GM21737 (cell line): Measurements from ENCODE around the gene OSCP1.

Experiments
- ATAC-seq: cut with Tn5 transposase; IDR thresholded peaks from one replicate; pipeline ENCODE4 v1.9.1; 2021; ENCODE audit warnings: mild to moderate bottlenecking, moderate library complexity; ENCODE audit not compliant: unreplicated experiment

The OSCP1 gene

DNA sequence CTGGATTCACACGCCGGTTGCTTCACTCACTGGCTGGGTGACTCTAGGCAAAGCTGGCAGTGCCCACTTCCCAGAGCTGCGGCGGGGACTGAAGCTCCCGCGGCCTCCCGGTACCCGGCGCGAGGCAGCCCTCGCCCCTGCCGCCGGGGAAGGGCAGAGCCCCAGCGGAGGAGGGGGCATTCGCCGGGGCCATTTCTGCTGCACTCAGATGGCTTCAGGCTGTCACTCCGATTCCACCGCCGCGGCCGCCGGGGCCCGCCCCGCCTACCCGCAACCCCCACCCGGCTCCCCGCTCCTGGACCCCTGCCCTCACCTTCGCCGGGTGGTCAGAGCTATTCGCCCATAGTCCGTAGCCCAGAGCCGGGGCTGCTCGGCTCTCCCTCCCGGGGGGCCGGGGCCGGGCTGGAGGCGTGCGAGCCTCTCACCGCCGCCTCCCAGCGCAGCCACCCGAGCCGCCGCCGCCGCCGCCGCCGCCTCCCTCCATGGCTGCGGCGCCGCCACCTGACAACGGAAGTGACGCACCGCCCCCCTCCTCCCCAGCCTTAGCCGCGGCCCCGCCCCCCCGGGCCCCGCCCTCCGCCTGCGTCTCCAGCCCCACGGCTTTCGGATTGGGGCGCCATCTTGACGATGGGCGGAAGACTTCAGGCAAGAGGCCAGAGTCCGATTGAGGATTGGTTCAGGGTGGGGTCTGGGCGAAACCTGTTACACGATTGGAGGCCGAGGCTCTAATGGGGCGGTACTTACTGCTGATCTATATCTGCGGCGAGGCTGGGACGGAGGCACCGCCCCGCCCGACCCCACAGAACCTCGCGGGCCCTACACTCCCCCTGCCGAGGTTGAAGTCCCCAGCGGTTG lies 64.6 kb downstream of the OSCP1 start, which contains the start of gene STK40:
STK40 (minus strand) TSS at position 515 of the 855 bp plus-strand sequence. CDS start 24,592 bp downstream, outside the sequence.
- ATAC-seq, result peak; percentile 80

- no peak for ATAC-seq
These were observed 65.5 kb downstream of the OSCP1 start for GRCh38 chr1:36384542-36385409.

DNA sequence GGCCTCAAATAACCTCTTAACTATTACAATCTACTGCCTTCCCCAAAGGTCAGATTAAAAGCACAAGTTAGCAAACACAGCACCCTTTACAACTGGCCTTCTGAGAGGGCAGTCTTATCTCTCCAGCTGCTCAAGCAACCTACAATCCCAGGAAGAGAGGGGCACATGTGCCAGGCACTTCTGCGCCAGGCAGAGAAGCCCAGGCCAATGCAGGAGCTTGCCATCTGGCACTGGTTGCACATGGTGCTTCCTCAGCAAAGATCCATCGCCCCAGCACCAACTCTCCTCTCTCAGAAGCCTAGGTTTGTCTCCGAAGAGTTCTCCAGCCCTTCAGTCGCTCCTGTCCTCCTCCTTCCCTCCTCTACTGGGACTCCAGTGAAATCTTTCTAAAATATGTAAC lies 67.0 kb downstream of the OSCP1 start:
- no peak for ATAC-seq

GRCh38 chr1:36382669-36383068 lies 67.6 kb downstream of the OSCP1 start:
- no peak for ATAC-seq

- no peak for ATAC-seq
These were observed 68.0 kb downstream of the OSCP1 start for GRCh38 chr1:36382231-36382630.

DNA sequence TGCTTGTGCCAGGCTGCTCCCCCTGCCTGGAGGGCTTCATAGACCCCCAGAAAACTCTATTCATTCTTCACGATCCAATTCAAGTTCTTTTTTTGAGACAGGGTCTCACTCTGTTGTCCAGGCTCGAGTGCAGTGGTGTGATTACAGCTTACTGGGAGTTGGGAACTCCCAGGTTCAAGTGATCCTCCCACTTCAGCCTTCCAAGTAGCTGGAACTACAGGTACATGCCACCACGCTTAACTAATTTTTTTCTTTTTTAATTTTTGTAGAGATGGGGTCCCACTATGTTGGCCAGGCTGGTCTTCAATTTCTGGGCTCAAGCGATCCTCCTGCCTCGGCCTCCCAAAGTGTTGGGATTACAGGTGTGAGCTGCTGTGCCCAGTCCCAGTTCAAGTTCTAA lies 68.8 kb downstream of the OSCP1 start:
- no peak for ATAC-seq

DNA sequence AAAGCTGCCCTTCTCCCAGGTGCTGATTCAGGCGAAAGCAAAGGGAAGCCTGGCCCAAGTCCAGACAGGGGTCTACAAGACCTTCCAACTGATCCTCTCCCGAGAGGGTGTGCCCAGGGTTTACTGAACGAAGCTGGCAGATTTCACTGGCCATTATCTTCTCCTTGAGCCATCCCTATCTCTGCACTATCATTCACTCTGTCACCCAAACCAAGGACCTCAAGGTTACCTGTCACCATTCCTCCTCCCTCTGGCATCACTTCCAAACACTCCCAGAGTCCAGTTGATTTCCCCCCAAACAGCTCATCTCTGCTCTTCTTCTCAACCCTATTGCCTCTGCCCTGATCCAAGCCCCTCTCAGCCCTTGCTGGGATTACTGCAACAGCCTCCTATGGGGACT lies 69.5 kb downstream of the OSCP1 start:
- ATAC-seq, result no peak

DNA sequence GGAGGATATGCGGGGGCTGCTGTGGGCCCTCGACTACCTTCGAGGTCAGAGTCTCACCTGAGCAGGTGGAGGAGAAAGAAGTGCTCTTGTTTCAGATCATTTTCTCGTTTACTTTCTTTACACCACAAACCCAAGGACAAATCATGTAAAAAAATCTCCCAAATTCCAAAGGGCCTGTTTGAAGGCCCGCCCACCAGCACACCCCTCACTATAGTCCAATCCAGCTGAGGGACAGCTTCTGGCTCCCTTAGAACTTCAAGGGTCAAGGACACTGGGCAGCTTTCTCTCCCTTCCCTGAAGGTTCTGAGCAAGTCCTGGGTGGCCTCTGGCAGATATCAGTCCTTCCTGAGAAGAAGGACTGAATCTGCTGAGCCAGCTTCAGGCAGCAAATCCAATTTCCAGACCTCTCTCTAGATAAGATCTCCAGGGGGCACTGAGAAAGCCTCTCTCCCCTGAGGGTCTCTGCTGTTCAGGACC lies 70.1 kb downstream of the OSCP1 start:
- ATAC-seq, result no peak

GRCh38 chr1:36377791-36378492 lies 72.3 kb downstream of the OSCP1 start:
- ATAC-seq, result no peak

GRCh38 chr1:36372617-36373016 lies 77.6 kb downstream of the OSCP1 start:
- ATAC-seq, result no peak

GRCh38 chr1:36369061-36369861 lies 81.0 kb downstream of the OSCP1 start:
- ATAC-seq, result no peak
